ENCODE results near the gene PTAFR.

- TF ChIP-seq CTCF (tag by site-specific recombination; IDR thresholded peaks at IDR 0.05) (no peak), ZNF747 (tag by site-specific recombination; IDR thresholded peaks at IDR 0.05) (no peak), ZNF639 (tag by site-specific recombination; IDR thresholded peaks at IDR 0.05) (no peak), ZNF561 (tag by site-specific recombination; IDR thresholded peaks at IDR 0.05; ENCODE audit: borderline replicate concordance) (no peak), MEIS1 (CRISPR knock-in tag; IDR thresholded peaks at IDR 0.05; ENCODE audit: borderline replicate concordance) (no peak)
Measured at GRCh38 chr1:28154078-28154594, 22.4 kb downstream of the PTAFR start.

Measured in HEK293 (cell line).